K562 (cell line): Measurements from ENCODE around the gene TECPR1. TPM values are rescaled to one million over a fixed set of nuclear protein-coding genes. Genes with fewer than 3 reads are reported as not detected.
A peak's percentile ranks its signal among the peaks of the same experiment; 100 is the strongest.

Experiments
- BRCA1 ChIP-seq, 2 experiments: fragments of 450-650 bp in 1 of 2; sonication (generic) in 1 of 2; formaldehyde crosslinking in 1 of 2; IDR thresholded peaks; 2 replicates each; pipeline versions ENCODE4 v1.5.0 to v1.6.1; 2017 to 2020; ENCODE audit warnings: mild to moderate bottlenecking in 1 of 2, missing genetic modification reagents in 1 of 2
- GABPA ChIP-seq: fragments of 200-800 bp; sonication (Bioruptor generic); conservative IDR thresholded peaks from 2 replicates; pipeline ENCODE4 v1.6.1; 2016; ENCODE audit warnings: low read depth, missing genetic modification characterization, missing compliant biosample characterization
- HDAC1 ChIP-seq, 2 experiments: fragments of 450-650 bp; IDR thresholded peaks; 2 replicates each; pipeline ENCODE4 v1.6.1; 2016 to 2017; ENCODE audit warnings: inconsistent platforms in 1 of 2, mild to moderate bottlenecking in 1 of 2, moderate library complexity in 1 of 2
- KLF6 ChIP-seq: fragments of 250-450 bp; sonication (Bioruptor Pico); IDR thresholded peaks from 2 replicates; pipeline ENCODE4 v1.4.0; 2020; ENCODE audit warnings: mild to moderate bottlenecking, moderate library complexity, borderline replicate concordance
- L3MBTL2 ChIP-seq: fragments of 450-650 bp; IDR thresholded peaks from 2 replicates; pipeline ENCODE4 v1.6.1; 2016; ENCODE audit warnings: mild to moderate bottlenecking, moderate library complexity
- MAFK ChIP-seq: IDR thresholded peaks from 2 replicates; pipeline ENCODE4 v1.6.1; 2011; ENCODE audit warnings: low read length, improper control_type of control experiment
- SPI1 ChIP-seq: IDR thresholded peaks from 2 replicates; pipeline ENCODE4 v1.6.1; 2011; ENCODE audit warnings: low read depth, low read length, control low read depth, borderline replicate concordance
- ZNF134 ChIP-seq: fragments of 250-450 bp; sonication (Bioruptor Pico); conservative IDR thresholded peaks from 2 replicates; pipeline ENCODE4 v1.4.0; 2020
- ZNF316 ChIP-seq: fragments of 450-650 bp; IDR thresholded peaks from 2 replicates; pipeline ENCODE4 v1.6.1; 2016
- polyA plus RNA-seq, 8 experiments: library from polyadenylated mRNA; depleted of rRNA in 4 of 8; stranded (reverse) in 5 of 8; unstranded in 3 of 8; fragments of >200 nt; fragmentation: Nextera tagmentation in 2 of 8; fragmentation: Illumina TruSeq in 1 of 8; extraction: Ambion mirVana in 2 of 8; extraction: Trizol in 1 of 8; gene quantifications; 2 replicates each; pipeline versions ENCODE4 v1.2.1 to v1.2.3, GENCODE V29; 2011 to 2014; ENCODE audit warnings: inconsistent platforms in 1 of 8, missing spikeins in 1 of 8
- total RNA-seq, 7 experiments: library from RNA; depleted of rRNA in 6 of 7; stranded (reverse); fragments of >200 nt in 6 of 7; fragmentation: Illumina TruSeq in 2 of 7; extraction: Trizol in 2 of 7; gene quantifications; 2 replicates each; pipeline versions ENCODE4 v1.2.1 to v1.2.3, GENCODE V29; 2011 to 2021; ENCODE audit warnings: low replicate concordance in 1 of 7
- TF ChIP-seq, protein P1 (sequence below), 2 experiments: fragments of 450-650 bp in 1 of 2; sonication (generic) in 1 of 2; formaldehyde crosslinking in 1 of 2; IDR thresholded peaks; 2 replicates each; pipeline versions ENCODE4 v1.7.1 to v1.9.0; 2016 to 2022; ENCODE audit warnings: inconsistent platforms in 1 of 2, mild to moderate bottlenecking in 1 of 2, missing genetic modification reagents in 1 of 2

Gene TECPR1
- total and polyA plus RNA-seq, 9 of the 15 experiments (the other 6 are each of a cell fraction or from before 2014, with no cell fraction given): 0.17 to 15.0 (median 2.2) TPM

DNA sequence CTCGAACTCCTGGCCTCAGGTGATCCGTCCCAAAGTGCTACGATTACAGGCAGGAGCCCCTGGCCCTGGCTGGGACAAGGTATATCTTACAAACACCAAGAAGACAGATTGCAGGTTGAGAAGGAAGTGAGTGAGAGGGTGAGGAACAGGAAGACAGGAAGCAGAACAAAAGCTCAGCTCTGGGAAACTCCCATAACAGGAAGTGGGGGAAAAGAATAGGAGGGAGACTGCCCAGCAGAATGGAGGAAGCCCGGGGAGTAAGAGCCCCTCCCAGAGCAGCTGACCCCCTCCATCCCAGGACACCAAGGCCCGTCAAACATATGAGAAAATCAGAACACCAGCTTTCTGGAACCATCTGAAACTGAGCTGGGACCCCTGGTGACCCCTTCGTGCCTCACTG, 2.9 kb downstream of the TECPR1 start (continued):
- TF ChIP-seq, protein P1, sequence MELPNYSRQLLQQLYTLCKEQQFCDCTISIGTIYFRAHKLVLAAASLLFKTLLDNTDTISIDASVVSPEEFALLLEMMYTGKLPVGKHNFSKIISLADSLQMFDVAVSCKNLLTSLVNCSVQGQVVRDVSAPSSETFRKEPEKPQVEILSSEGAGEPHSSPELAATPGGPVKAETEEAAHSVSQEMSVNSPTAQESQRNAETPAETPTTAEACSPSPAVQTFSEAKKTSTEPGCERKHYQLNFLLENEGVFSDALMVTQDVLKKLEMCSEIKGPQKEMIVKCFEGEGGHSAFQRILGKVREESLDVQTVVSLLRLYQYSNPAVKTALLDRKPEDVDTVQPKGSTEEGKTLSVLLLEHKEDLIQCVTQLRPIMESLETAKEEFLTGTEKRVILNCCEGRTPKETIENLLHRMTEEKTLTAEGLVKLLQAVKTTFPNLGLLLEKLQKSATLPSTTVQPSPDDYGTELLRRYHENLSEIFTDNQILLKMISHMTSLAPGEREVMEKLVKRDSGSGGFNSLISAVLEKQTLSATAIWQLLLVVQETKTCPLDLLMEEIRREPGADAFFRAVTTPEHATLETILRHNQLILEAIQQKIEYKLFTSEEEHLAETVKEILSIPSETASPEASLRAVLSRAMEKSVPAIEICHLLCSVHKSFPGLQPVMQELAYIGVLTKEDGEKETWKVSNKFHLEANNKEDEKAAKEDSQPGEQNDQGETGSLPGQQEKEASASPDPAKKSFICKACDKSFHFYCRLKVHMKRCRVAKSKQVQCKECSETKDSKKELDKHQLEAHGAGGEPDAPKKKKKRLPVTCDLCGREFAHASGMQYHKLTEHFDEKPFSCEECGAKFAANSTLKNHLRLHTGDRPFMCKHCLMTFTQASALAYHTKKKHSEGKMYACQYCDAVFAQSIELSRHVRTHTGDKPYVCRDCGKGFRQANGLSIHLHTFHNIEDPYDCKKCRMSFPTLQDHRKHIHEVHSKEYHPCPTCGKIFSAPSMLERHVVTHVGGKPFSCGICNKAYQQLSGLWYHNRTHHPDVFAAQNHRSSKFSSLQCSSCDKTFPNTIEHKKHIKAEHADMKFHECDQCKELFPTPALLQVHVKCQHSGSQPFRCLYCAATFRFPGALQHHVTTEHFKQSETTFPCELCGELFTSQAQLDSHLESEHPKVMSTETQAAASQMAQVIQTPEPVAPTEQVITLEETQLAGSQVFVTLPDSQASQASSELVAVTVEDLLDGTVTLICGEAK (IDR thresholded peaks at IDR 0.05): peak; percentile 77
- TF ChIP-seq, protein P1 (CRISPR knock-in tag; IDR thresholded peaks at IDR 0.05): no peak
- TF ChIP-seq KLF6: no peak
- peak; percentile 59; the same call in 1 of the 2 replicates for TF ChIP-seq SPI1
- TF ChIP-seq HDAC1 (IDR thresholded peaks at IDR 0.05): no peak
- TF ChIP-seq L3MBTL2: no peak
- TF ChIP-seq BRCA1 (IDR thresholded peaks at IDR 0.05): no peak
- no peak for TF ChIP-seq BRCA1 (CRISPR knock-in tag; IDR thresholded peaks at IDR 0.05)
- TF ChIP-seq ZNF134 (CRISPR knock-in tag): no peak
- TF ChIP-seq MAFK: no peak
- TF ChIP-seq GABPA (tag): peak; percentile 47; the same call in 1 of the 2 replicates
- TF ChIP-seq ZNF316: no peak
